DOHH2 (cell line): Measurements from ENCODE around the gene IFNA5.

Experiments
- H3F3A ChIP-seq: fragments of 200-600 bp; sonication (generic), shearing (Covaris generic); 2 replicates; pipeline ENCODE4 v1.6.0; 2016; ENCODE audit warnings: antibody characterized with exemption, mild to moderate bottlenecking; ENCODE audit not compliant: control insufficient read depth, insufficient read depth
- H3K27ac ChIP-seq: fragments of 200-600 bp; sonication (generic); 2 replicates; pipeline ENCODE4 v1.5.1; 2014; ENCODE audit warnings: low read depth, mild to moderate bottlenecking, low read length, moderate library complexity
- H3K27me3 ChIP-seq: fragments of 200-600 bp; sonication (generic); 2 replicates; pipeline ENCODE4 v1.6.1; 2014; ENCODE audit warnings: mild to moderate bottlenecking, low read length, mixed read lengths; ENCODE audit not compliant: control insufficient read depth
- H3K36me3 ChIP-seq: fragments of 200-600 bp; sonication (generic); 2 replicates; pipeline ENCODE4 v1.6.1; 2014; ENCODE audit warnings: mild to moderate bottlenecking, low read length, moderate library complexity, mixed read lengths; ENCODE audit not compliant: control insufficient read depth
- H3K4me1 ChIP-seq: fragments of 200-600 bp; sonication (generic); 2 replicates; pipeline ENCODE4 v1.6.1; 2014; ENCODE audit warnings: mild to moderate bottlenecking, low read length, mixed read lengths; ENCODE audit not compliant: control insufficient read depth
- H3K4me2 ChIP-seq: fragments of 200-600 bp; sonication (generic); 2 replicates; pipeline ENCODE4 v1.6.0; 2014; ENCODE audit warnings: mild to moderate bottlenecking, low read length, moderate library complexity
- H3K4me3 ChIP-seq: fragments of 200-600 bp; sonication (generic); 2 replicates; pipeline ENCODE4 v1.5.1; 2014; ENCODE audit warnings: mild to moderate bottlenecking, low read length, mixed read lengths
- H3K79me2 ChIP-seq: fragments of 200-600 bp; sonication (generic); 2 replicates; pipeline ENCODE4 v1.6.1; 2014; ENCODE audit warnings: mild to moderate bottlenecking, low read length, mixed read lengths; ENCODE audit not compliant: control insufficient read depth
- H3K9me2 ChIP-seq: fragments of 200-600 bp; sonication (generic); replicated peaks from 2 replicates; pipeline ENCODE4 v1.6.1; 2014; ENCODE audit warnings: mild to moderate bottlenecking, low read length, mixed read lengths; ENCODE audit not compliant: control insufficient read depth
- H3K9me3 ChIP-seq: fragments of 200-600 bp; sonication (generic); 2 replicates; pipeline ENCODE4 v1.6.1; 2014; ENCODE audit warnings: antibody characterized with exemption, low read length, mixed read lengths; ENCODE audit not compliant: control insufficient read depth, insufficient read depth
- H4K20me1 ChIP-seq: fragments of 200-600 bp; sonication (generic); 2 replicates; pipeline ENCODE4 v1.6.0; 2014; ENCODE audit warnings: low read depth, mild to moderate bottlenecking, antibody characterized with exemption, low read length, moderate library complexity; ENCODE audit not compliant: control insufficient read depth, insufficient read depth
- EZH2phosphoT487 ChIP-seq: fragments of 200-600 bp; sonication (generic); IDR thresholded peaks from 2 replicates; pipeline ENCODE4 v1.6.1; 2017; ENCODE audit warnings: borderline replicate concordance, mild to moderate bottlenecking, antibody characterized with exemption, low read length, moderate library complexity, mixed read lengths
- TF ChIP-seq, protein P1 (sequence below): fragments of 200-600 bp; sonication (generic); IDR thresholded peaks from one replicate; pipeline ENCODE4 v1.5.1; 2014; ENCODE audit warnings: antibody characterized with exemption, mild to moderate bottlenecking, low read depth, low read length; ENCODE audit not compliant: poor library complexity, severe bottlenecking

Gene IFNA5

GRCh38 chr9:21305213-21305612, at the start of gene IFNA5:
IFNA5 (minus strand) TSS chr9:21305313; CDS start chr9:21305256, 57 bp downstream.
- no peaks in the 10 kb centered on the region for H3K79me2 ChIP-seq
- H3K4me2 ChIP-seq, result no peak within 1 kb of the TSS
- H3K27me3 ChIP-seq, result peaks cover 6% of the 10 kb centered on the region
- no peak within 1 kb of the TSS for H3K27ac ChIP-seq
- H3K36me3 ChIP-seq, result no peaks in the 10 kb centered on the region
- no peaks in the 10 kb centered on the region for H3K9me3 ChIP-seq
- H3K4me1 ChIP-seq, result no peaks in the 10 kb centered on the region
- no peaks in the 10 kb centered on the region for H3F3A ChIP-seq
- H4K20me1 ChIP-seq, result no peaks in the 10 kb centered on the region
- TF ChIP-seq EZH2phosphoT487, result no peak
- TF ChIP-seq, protein P1, sequence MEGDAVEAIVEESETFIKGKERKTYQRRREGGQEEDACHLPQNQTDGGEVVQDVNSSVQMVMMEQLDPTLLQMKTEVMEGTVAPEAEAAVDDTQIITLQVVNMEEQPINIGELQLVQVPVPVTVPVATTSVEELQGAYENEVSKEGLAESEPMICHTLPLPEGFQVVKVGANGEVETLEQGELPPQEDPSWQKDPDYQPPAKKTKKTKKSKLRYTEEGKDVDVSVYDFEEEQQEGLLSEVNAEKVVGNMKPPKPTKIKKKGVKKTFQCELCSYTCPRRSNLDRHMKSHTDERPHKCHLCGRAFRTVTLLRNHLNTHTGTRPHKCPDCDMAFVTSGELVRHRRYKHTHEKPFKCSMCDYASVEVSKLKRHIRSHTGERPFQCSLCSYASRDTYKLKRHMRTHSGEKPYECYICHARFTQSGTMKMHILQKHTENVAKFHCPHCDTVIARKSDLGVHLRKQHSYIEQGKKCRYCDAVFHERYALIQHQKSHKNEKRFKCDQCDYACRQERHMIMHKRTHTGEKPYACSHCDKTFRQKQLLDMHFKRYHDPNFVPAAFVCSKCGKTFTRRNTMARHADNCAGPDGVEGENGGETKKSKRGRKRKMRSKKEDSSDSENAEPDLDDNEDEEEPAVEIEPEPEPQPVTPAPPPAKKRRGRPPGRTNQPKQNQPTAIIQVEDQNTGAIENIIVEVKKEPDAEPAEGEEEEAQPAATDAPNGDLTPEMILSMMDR, result no peak
- H3K4me3 ChIP-seq, result no peak within 1 kb of the TSS
- no peaks in the 10 kb centered on the region for H3K9me2 ChIP-seq

DNA sequence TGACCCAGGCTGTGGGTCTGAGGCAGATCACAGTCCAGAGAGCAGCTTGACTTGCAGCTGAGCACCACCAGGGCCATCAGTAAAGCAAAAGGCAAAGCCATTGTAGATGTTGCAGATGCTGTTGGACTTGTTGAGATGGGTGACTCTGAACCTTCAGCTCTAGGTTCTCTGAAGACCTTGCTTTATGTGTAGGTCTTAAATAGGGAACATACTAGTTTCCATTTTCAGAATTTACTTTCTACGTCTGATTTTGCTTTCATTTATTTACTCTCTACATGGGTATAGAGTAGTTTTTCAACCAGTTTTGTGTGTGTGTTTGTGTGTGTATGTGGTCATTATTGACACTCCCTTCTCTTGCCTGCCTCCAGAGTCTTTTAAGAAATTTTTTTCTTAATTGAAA, 45.7 kb upstream of the IFNA5 start, which contains the start of gene IFNA6:
Gene IFNA6, minus strand, starts transcription at position 101 of the 400 bp plus-strand sequence. Its CDS starts 0 bp downstream, at position 101.
- Histone ChIP-seq H3K9me2 (no peaks in the 10 kb centered on the region), H3K79me2 (no peaks in the 10 kb centered on the region), H3K9me3 (no peaks in the 10 kb centered on the region), H3K36me3 (no peaks in the 10 kb centered on the region), H3K4me1 (no peaks in the 10 kb centered on the region), H3K27me3 (peaks cover 19% of the 10 kb centered on the region), H3F3A (no peaks in the 10 kb centered on the region), H4K20me1 (no peaks in the 10 kb centered on the region), H3K4me2 (no peak within 1 kb of the TSS), H3K4me3 (no peak within 1 kb of the TSS), H3K27ac (no peak within 1 kb of the TSS)
- TF ChIP-seq, protein P1, result no peak
- TF ChIP-seq EZH2phosphoT487, result no peak

- H3K9me2 ChIP-seq, result no peaks in the 10 kb centered on the region
- H3K27me3 ChIP-seq, result peaks cover 17% of the 10 kb centered on the region
- no peaks in the 10 kb centered on the region for H3K4me1 ChIP-seq
- H3K79me2 ChIP-seq, result no peaks in the 10 kb centered on the region
- no peaks in the 10 kb centered on the region for H4K20me1 ChIP-seq
- H3K4me2 ChIP-seq, result no peak overlapping the region
- no peaks in the 10 kb centered on the region for H3K9me3 ChIP-seq
- H3K36me3 ChIP-seq, result no peaks in the 10 kb centered on the region
- no peak overlapping the region for H3K27ac ChIP-seq
- H3F3A ChIP-seq, result no peaks in the 10 kb centered on the region
- TF ChIP-seq, protein P1, result no peak
- TF ChIP-seq EZH2phosphoT487, result no peak
- H3K4me3 ChIP-seq, result no peak overlapping the region
Observed at GRCh38 chr9:21348430-21348970, 43.4 kb upstream of the IFNA5 start.

- Histone ChIP-seq H3K4me3 (no peak overlapping the region), H3K36me3 (no peaks in the 10 kb centered on the region), H3K9me2 (no peaks in the 10 kb centered on the region), H3K27ac (no peak overlapping the region), H3K9me3 (no peaks in the 10 kb centered on the region), H3F3A (no peaks in the 10 kb centered on the region), H3K79me2 (no peaks in the 10 kb centered on the region), H3K4me1 (peaks cover 7% of the 10 kb centered on the region), H3K27me3 (peaks cover 18% of the 10 kb centered on the region), H3K4me2 (no peak overlapping the region), H4K20me1 (no peaks in the 10 kb centered on the region)
- TF ChIP-seq EZH2phosphoT487, result no peak
- TF ChIP-seq, protein P1, result no peak
Observed at GRCh38 chr9:21340735-21341134, 35.6 kb upstream of the IFNA5 start.
